ENCODE results near the gene PGM2L1. TPM values are rescaled to one million over a fixed set of nuclear protein-coding genes. Genes with fewer than 3 reads are reported as not detected.

The PGM2L1 gene
- total and polyA plus RNA-seq, 2 of the 13 experiments (the other 11 are each of a cell fraction or from before 2014, with no cell fraction given) = 0.57 to 1.2 TPM

- TF ChIP-seq PBX2 (CRISPR knock-in tag; IDR thresholded peaks at IDR 0.05) (no peak), MEIS2 (CRISPR knock-in tag; IDR thresholded peaks at IDR 0.05) (no peak), ZNF75D (CRISPR knock-in tag; IDR thresholded peaks at IDR 0.05; ENCODE audit: borderline replicate concordance) (no peak), MXD1 (CRISPR knock-in tag; IDR thresholded peaks at IDR 0.05) (0 out of 2 replicates have a peak, but pooled peaks have one; percentile 0), ZBTB42 (CRISPR knock-in tag; IDR thresholded peaks at IDR 0.05) (0 out of 2 replicates have a peak, but pooled peaks have one; percentile 42), ARNT2 (CRISPR knock-in tag; IDR thresholded peaks at IDR 0.05; ENCODE audit: low read depth) (0 out of 2 replicates have a peak, but pooled peaks have one; percentile 39), MAFF (IDR thresholded peaks at IDR 0.05; ENCODE audit: low read depth, low read length) (no peak), ZSCAN9 (CRISPR knock-in tag; IDR thresholded peaks at IDR 0.05; ENCODE audit: borderline replicate concordance) (0 out of 2 replicates have a peak, but pooled peaks have one; percentile 28), GRHL1 (CRISPR knock-in tag; conservative IDR thresholded peaks at IDR 0.05) (no peak), ZNF784 (CRISPR knock-in tag; IDR thresholded peaks at IDR 0.05; ENCODE audit: borderline replicate concordance) (no peak), SMARCE1 (IDR thresholded peaks at IDR 0.05; ENCODE audit: borderline replicate concordance) (no peak), ZNF432 (CRISPR knock-in tag; IDR thresholded peaks at IDR 0.05; ENCODE audit: borderline replicate concordance) (no peak), LCORL (IDR thresholded peaks at IDR 0.05) (no peak), LCORL (CRISPR knock-in tag; IDR thresholded peaks at IDR 0.05) (0 out of 2 replicates have a peak, but pooled peaks have one; percentile 40), ZNF512B (CRISPR knock-in tag; IDR thresholded peaks at IDR 0.05; ENCODE audit: borderline replicate concordance) (0 out of 2 replicates have a peak, but pooled peaks have one; percentile 31), JDP2 (CRISPR knock-in tag; IDR thresholded peaks at IDR 0.05; ENCODE audit: borderline replicate concordance) (no peak), SRSF4 (IDR thresholded peaks at IDR 0.05; ENCODE audit: low read depth, low read length, poor library complexity, severe bottlenecking) (no peak), HNRNPLL (IDR thresholded peaks at IDR 0.05; ENCODE audit: low read depth, low read length, poor library complexity, severe bottlenecking) (peak; percentile 15), KLF6 (CRISPR knock-in tag; IDR thresholded peaks at IDR 0.05) (0 out of 2 replicates have a peak, but pooled peaks have one; percentile 12), ZNF776 (CRISPR knock-in tag; IDR thresholded peaks at IDR 0.05) (no peak)
Observed at GRCh38 chr11:74397501-74398243, 561 bp downstream of the PGM2L1 start (continued).
